Activated CD4-positive, alpha-beta T cell treated with anti-CD3 and anti-CD28 coated beads, Interleukin-2, amount 50 U/mL, for 4 hours (primary cell): Measurements from ENCODE around the gene OR9G4.

Source experiments
- DNase-seq, 2 experiments: peaks; one replicate each; pipeline ENCODE4 v3.0.0-alpha.2; 2020

Gene OR9G4

DNA sequence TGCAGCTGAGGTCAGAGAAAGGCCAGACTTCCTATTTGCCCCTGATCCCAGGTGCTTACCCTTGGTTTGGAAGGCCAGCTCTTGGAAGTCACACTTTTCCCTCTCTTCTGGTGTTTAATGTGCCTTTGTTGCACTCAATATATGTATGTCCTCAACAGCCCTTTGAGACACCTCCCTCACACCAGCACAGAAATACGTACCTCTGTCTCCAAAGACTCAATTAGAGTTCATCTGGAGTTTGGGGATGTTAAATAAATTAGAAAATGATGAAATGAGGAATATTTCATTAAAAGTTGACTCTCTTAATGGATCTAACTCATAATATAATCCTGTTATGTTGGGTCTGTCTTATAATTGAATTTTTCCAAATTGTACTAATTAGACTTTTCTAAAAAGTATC, at the start of gene OR9G4:
TSS of gene OR9G4 (minus strand) at position 101 of the 400 bp plus-strand sequence. CDS start 4,931 bp downstream, outside the sequence.
- no peak for DNase-seq

- DNase-seq, result no peak
These were observed 35.0 kb upstream of the OR9G4 start for GRCh38 chr11:56783448-56784041.

- no peak for DNase-seq
These were observed 33.8 kb upstream of the OR9G4 start for GRCh38 chr11:56782167-56782847.

DNA sequence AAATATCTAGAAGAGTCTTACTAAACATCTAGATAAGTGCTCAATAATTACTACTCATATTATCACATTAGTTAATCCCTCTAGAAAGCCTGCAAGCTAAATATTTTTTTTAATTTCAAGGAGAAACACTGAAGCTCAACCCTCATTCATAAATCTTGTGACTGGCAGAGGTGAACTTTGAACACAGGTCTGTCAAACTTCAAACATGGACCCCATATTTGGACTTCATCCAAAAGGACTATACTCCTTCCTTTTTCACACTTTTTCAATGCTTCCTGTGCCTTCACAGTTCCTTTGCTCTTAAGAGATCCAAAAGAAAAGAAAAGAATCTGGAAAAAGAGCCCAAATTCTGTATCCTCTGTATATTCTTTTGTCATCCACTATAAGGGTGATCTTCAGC, 28.3 kb upstream of the OR9G4 start:
- no peak for DNase-seq

- DNase-seq, result no peak
These were observed 16.5 kb upstream of the OR9G4 start for GRCh38 chr11:56764976-56765375.

DNA sequence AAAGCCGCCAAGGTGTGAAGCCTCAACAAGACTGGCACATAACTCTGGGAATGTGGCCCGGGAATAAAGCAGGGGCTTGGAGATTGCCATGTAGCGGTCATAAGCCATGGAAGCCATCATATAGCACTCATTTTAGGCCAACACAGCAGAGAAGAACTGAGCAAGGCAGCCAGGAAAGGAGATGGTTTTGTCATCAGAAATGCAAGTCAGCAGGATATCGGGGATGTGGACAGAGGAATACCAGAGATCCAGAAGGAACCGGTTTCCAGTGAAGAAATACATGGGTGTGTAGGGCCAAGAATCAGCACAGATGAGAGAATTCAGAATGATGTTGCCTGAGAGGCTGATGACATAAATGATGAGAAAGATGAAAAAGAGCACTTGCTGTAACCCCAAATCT, 3.0 kb upstream of the OR9G4 start:
- DNase-seq, result no peak

GRCh38 chr11:56750190-56750589, 1.7 kb upstream of the OR9G4 start:
- no peak for DNase-seq

GRCh38 chr11:56740886-56741285, 7.6 kb downstream of the OR9G4 start:
- no peak for DNase-seq

DNA sequence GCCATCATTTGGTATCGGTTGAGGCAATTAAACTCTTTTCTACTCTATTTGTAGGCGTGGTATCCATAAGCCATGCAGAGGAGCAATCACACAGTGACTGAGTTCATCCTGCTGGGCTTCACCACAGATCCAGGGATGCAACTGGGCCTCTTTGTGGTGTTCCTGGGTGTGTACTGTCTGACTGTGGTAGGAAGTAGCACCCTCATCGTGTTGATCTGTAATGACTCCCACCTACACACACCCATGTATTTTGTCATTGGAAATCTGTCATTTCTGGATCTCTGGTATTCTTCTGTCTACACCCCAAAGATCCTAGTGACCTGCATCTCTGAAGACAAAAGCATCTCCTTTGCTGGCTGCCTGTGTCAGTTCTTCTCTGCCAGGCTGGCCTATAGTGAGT, 8.4 kb downstream of the OR9G4 start:
- DNase-seq, result no peak

- no peak for DNase-seq
These were observed 28.0 kb downstream of the OR9G4 start for GRCh38 chr11:56720513-56720912.

- no peak for DNase-seq
These were observed 32.1 kb downstream of the OR9G4 start for GRCh38 chr11:56716379-56716854.

- no peak for DNase-seq
These were observed 34.3 kb downstream of the OR9G4 start for GRCh38 chr11:56714206-56714605.

DNA sequence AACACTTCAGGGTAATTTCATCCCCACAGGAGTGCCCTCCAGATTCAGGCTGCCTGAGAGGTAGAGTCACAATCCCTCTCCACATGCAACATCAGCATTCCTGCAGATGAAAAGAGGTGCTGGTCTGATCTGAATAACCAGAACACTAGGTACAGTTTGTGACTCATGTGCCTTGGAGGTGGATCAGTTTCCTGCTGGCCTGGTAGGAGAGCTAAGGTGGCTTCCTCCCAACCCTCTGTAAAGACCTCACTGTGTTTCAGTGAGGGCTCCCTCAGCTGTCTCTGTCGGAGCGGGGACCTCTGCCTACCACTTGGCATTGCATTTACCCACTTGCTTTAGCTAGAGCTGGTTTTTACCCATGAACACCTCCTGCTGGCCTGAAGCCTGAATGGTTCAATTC, 42.0 kb downstream of the OR9G4 start:
- no peak for DNase-seq

DNA sequence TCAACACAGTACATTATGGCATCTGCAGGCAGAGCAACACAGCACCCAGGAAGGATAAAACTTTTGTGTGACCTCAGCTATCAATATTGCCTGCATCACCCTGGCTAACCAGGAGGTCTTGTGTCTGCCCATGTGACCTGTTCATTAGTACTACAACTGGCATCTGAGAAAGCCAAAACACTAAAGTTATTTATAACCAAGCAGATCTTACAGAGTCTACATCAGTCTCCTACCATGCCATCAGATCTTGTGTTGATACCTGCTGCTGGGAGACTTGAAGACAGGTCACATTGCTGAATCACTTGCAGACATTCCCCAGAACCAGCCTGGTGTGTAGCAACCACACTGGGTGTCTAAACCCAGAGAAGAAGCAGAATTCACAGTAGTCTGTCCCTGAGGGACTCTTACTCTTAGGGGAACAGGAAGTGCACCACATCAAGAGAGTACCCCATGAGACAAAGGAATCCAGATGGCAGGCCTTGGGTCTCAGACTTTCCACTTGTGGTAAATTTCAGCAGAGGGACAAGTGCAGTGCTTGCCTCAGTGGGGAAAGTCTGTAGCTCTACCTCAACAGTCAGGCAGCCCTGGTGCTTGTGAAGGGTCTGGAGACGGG, 42.6 kb downstream of the OR9G4 start:
- DNase-seq, result no peak

DNA sequence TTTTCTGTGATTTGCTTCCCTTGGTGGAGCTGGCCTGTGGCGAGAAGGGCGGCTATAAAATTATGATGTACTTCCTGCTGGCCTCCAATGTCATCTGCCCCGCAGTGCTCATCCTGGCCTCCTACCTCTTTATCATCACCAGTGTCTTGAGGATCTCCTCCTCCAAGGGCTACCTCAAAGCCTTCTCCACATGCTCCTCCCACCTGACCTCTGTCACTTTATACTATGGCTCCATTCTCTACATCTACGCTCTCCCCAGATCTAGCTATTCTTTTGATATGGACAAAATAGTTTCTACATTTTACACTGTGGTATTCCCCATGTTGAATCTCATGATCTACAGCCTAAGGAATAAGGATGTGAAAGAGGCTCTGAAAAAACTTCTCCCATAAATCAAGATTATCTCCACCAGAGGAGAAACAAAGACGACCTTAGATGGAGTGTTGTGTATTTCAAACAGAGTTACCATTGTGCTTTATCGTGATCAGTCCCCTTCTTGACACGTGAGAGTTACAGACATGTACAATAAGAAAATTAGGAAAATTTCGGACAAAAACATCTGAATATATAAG, 47.5 kb downstream of the OR9G4 start:
- no peak for DNase-seq

DNA sequence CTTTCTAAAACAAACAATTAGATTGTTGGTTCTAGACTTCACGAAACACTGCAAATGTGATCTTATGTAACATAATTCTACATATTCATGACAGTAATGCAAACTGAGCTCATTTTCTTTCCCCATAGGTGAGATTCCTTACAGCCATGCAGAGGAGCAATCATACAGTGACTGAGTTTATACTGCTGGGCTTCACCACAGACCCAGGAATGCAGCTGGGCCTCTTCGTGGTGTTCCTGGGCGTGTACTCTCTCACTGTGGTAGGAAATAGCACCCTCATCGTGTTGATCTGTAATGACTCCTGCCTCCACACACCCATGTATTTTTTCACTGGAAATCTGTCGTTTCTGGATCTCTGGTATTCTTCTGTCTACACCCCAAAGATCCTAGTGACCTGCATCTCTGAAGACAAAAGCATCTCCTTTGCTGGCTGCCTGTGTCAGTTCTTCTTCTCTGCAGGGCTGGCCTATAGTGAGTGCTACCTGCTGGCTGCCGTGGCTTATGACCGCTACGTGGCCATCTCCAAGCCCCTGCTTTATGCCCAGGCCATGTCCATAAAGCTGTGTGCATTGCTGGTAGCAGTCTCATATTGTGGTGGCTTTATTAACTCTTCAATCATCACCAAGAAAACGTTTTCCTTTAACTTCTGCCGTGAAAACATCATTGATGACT, 48.1 kb downstream of the OR9G4 start:
- DNase-seq, result no peak

DNA sequence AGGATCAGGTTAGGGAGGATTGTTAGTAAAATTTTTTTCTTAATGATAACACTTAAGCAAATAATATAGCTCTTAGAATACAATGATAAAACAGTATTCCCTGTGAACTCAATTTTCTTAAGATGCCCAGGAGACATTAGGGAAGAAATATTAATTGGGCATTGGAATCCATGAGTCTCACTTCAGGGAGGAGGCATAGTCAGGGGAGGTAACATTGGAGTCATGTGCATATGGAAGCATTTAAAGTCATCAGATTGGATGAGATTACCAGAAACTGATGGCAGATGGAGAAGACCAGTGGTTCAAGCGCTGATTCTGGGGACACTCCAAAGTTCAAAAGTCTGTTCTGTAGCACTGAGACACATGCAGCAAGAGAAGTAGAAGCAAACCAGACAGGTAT, 49.7 kb downstream of the OR9G4 start, which contains the start of gene OR9G1:
TSS of gene OR9G1 (plus strand) at position 301 of the 400 bp plus-strand sequence. CDS start 1,293 bp downstream, outside the sequence.
- DNase-seq, result no peak

- no peak for DNase-seq
These were observed 55.1 kb downstream of the OR9G4 start for GRCh38 chr11:56693428-56693827.
